Left ventricle myocardium inferior (tissue), 1 donor: ENCODE results near the gene FAM222A. TPM values are rescaled to one million over a fixed set of nuclear protein-coding genes. Genes with fewer than 3 reads are reported as not detected.

Experiments
- DNase-seq: peaks from one replicate; pipeline ENCODE4 v3.0.0-alpha.2; 2020
- H3K27ac ChIP-seq: fragments of 200-600 bp; replicated peaks from 2 replicates; pipeline ENCODE4 v1.8.0; 2021
- H3K27me3 ChIP-seq: fragments of 200-600 bp; 2 replicates; pipeline ENCODE4 v1.8.0; 2021; ENCODE audit warnings: low read depth
- H3K36me3 ChIP-seq: fragments of 200-600 bp; 2 replicates; pipeline ENCODE4 v1.8.0; 2021
- H3K4me1 ChIP-seq: fragments of 200-600 bp; 2 replicates; pipeline ENCODE4 v1.8.0; 2021
- H3K4me3 ChIP-seq: fragments of 200-600 bp; 2 replicates; pipeline ENCODE4 v1.8.0; 2021; ENCODE audit warnings: mild to moderate bottlenecking, moderate library complexity
- H3K9me3 ChIP-seq: fragments of 200-600 bp; replicated peaks from 2 replicates; pipeline ENCODE4 v1.8.0; 2021
- intact Hi-C: fragments of 100-400 bp; cut with micrococcal nuclease; formaldehyde crosslinking; loops from one replicate; pipeline ENCODE4 v1.11.0; 2022
- total RNA-seq: library from RNA; stranded (reverse); fragmentation: NEBNext Ultra II Directional; extraction: Animal tissue kit (Norgen Biotek cat#: 25700); gene quantifications from one replicate; pipeline ENCODE4 v1.2.1, GENCODE V29; 2021
- TF ChIP-seq, protein P1 (sequence below): fragments of 200-600 bp; IDR thresholded peaks from 2 replicates; pipeline ENCODE4 v1.8.0; 2021; ENCODE audit warnings: antibody characterized with exemption, mild to moderate bottlenecking, borderline replicate concordance
- donor health status: DM: no; HTN: yes; CAD: no; lungs with severe emphysema.

FAM222A gene
- total RNA-seq, 1 donor from 2014 or later, result 20.0 TPM

DNA sequence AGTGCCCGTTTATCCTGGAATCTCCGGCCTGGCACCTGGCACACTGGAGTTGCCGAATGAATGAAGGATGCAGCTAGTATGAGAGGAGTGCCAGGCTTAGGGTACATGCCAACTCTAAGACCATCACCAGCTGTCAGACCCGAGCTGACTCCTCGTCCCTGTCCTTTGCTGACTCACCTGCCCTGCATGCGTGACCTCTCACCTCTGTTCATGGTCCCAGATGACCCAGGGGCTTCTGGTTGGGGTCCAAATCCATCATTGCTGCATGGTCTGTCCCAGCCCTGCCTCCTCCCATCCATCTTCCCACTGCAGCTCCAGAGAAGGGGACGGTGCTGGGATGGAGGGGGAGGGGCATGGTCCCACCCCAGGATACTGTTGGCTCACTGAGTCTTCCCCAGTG is 9.9 kb upstream of the FAM222A start:
- intact Hi-C loops, result no loop called here
- Histone ChIP-seq H3K4me1 (no peaks in the 10 kb centered on the region), H3K27me3 (peaks cover 35% of the 10 kb centered on the region), H3K27ac (no peak overlapping the region), H3K4me3 (no peak overlapping the region), H3K36me3 (no peaks in the 10 kb centered on the region), H3K9me3 (no peaks in the 10 kb centered on the region)
- DNase-seq, result no peak
- TF ChIP-seq, protein P1, sequence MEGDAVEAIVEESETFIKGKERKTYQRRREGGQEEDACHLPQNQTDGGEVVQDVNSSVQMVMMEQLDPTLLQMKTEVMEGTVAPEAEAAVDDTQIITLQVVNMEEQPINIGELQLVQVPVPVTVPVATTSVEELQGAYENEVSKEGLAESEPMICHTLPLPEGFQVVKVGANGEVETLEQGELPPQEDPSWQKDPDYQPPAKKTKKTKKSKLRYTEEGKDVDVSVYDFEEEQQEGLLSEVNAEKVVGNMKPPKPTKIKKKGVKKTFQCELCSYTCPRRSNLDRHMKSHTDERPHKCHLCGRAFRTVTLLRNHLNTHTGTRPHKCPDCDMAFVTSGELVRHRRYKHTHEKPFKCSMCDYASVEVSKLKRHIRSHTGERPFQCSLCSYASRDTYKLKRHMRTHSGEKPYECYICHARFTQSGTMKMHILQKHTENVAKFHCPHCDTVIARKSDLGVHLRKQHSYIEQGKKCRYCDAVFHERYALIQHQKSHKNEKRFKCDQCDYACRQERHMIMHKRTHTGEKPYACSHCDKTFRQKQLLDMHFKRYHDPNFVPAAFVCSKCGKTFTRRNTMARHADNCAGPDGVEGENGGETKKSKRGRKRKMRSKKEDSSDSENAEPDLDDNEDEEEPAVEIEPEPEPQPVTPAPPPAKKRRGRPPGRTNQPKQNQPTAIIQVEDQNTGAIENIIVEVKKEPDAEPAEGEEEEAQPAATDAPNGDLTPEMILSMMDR, result no peak

DNA sequence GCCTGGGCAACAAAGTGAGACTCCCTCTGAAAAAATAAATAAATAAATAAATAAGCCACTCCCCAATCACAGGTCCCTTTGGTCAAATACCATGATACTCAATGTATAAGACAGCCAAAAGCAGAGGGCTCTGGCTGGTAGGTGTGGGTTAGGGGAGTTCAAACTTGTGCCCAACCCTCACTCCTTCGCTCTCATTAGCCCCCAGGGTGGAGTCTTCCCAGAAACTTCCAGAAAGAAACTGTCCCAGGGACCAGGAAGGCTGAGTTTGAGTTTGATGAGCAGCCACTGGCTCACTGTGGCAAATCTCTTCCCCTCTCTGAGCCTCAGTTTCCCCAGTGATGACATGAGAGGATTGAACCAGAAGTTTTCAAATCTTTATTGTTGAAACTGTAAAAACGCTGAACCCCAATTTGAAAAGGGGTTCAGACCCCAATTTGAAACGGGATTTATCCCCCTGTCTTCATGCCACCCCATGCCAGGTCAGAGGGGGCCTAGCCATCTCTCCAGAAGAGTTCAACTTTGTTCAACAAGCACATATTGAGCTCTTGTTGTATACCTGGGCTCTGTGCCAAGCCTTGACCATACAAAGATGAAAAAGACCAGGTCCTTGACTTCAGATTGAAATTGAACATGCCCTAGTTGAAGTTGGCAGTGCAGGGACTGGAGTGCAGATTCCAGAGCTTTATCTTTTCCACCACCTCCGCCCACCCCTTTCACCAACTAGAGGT is 9.1 kb upstream of the FAM222A start:
- intact Hi-C loops, result no loop called here
- TF ChIP-seq, protein P1, result no peak
- Histone ChIP-seq H3K4me3 (no peak overlapping the region), H3K36me3 (no peaks in the 10 kb centered on the region), H3K27me3 (peaks cover 43% of the 10 kb centered on the region), H3K27ac (no peak overlapping the region), H3K9me3 (no peaks in the 10 kb centered on the region), H3K4me1 (no peaks in the 10 kb centered on the region)
- DNase-seq, result no peak

DNA sequence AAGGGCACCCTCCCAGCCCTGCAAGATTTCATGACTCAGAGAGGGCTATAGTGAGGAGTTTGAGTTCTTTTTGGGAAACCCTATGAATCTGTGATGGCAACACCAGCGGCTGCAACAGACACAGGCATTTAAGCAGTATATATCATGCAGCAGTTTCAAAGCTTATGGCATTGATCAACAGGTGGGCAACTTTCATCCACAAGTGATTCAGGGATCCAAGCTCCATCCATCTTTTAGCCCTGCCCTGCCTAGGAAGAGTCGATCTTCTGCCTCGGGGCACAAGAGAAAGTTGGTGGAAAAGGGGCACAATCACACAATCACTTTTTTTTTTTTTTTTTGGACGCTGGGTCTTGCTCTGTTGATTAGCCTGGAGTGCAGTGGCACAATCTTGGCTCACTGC is 8.3 kb upstream of the FAM222A start:
- Histone ChIP-seq H3K27me3 (peaks cover 51% of the 10 kb centered on the region), H3K4me3 (no peak overlapping the region), H3K4me1 (no peaks in the 10 kb centered on the region), H3K9me3 (no peaks in the 10 kb centered on the region), H3K27ac (no peak overlapping the region), H3K36me3 (no peaks in the 10 kb centered on the region)
- intact Hi-C loops, result no loop called here
- DNase-seq, result no peak
- TF ChIP-seq, protein P1, result no peak

DNA sequence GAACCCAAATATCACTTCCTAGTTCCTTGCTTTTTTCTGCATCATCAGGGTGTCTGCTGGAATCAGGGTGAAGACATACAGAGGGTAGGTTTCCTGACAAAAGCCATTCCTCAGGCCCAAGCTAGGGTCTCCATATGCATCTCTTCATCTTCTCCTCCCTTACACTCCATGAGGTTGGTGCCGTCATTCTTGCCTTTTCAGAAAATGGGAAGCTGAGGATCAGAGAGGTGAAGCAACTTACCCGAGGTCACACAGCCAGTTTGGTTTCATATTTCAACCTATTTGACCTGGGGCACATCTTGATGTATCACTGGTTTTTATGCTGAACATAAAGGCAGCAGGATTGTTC is 7.3 kb upstream of the FAM222A start:
- TF ChIP-seq, protein P1, result no peak
- Histone ChIP-seq H3K4me3 (no peak overlapping the region), H3K4me1 (no peaks in the 10 kb centered on the region), H3K36me3 (no peaks in the 10 kb centered on the region), H3K27ac (no peak overlapping the region), H3K27me3 (peaks cover 58% of the 10 kb centered on the region), H3K9me3 (no peaks in the 10 kb centered on the region)
- intact Hi-C loops, result no loop called here
- DNase-seq, result no peak

DNA sequence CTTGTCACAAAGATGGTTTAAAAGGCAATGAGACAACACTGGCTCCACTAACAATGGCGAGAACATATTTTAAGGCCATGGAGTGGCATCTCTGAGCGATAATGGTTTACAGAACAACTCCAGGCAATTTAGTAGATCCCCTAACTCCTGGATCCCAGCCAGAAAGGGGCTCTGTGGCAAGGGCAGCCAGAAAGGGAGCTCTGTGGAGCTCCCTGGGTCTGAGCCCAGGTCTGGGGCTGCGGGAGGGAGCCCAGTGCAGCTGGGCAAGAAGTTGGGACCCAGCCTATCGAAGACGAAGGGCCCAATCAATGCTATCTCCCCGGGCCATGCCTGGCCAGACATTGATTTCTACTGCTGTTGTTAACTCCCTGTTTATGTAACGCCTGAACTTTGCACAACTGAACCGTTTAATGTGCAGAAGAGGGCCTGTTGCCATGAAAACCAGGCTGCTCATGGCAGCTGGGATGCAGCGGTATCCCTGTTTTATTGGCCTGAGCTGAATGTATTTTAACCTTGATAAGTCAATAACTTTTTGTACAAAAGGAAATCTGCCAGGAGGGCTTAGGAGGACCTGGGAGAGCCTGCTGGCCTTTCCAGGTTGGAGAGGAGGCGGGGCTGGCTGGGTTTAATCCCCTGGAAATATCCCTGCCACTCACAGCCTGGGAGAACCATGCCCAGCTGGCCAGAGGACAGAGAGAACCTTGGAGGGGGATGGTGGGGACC is 6.7 kb upstream of the FAM222A start:
- TF ChIP-seq, protein P1, result no peak
- no peaks in the 10 kb centered on the region for H3K9me3 ChIP-seq
- intact Hi-C loops, result no loop called here
- no peak for DNase-seq
- H3K4me1 ChIP-seq, result peaks cover 4% of the 10 kb centered on the region
- H3K4me3 ChIP-seq, result no peak overlapping the region
- peaks cover 62% of the 10 kb centered on the region for H3K27me3 ChIP-seq
- H3K27ac ChIP-seq, result no peak overlapping the region
- no peaks in the 10 kb centered on the region for H3K36me3 ChIP-seq
